Skeletal muscle satellite cell (primary cell): Measurements from ENCODE around the gene CALU.

Experiments used
- H3K27me3 ChIP-seq: 2 replicates; pipeline ENCODE4 v1.7.0; 2013; ENCODE audit warnings: low read length; ENCODE audit not compliant: control insufficient read depth, insufficient read depth
- H3K36me3 ChIP-seq: 2 replicates; pipeline ENCODE4 v1.7.0; 2013; ENCODE audit warnings: mild to moderate bottlenecking, control low read depth, low read length; ENCODE audit not compliant: insufficient read depth
- H3K4me1 ChIP-seq: 2 replicates; pipeline ENCODE4 v1.7.0; 2013; ENCODE audit warnings: low read length; ENCODE audit not compliant: control insufficient read depth, insufficient read depth
- H3K4me2 ChIP-seq: 2 replicates; pipeline ENCODE4 v1.7.0; 2013; ENCODE audit warnings: mild to moderate bottlenecking, low read length
- H3K4me3 ChIP-seq: 2 replicates; pipeline ENCODE4 v1.7.0; 2013; ENCODE audit warnings: low read length
- H3K9ac ChIP-seq: 2 replicates; pipeline ENCODE4 v1.7.0; 2013; ENCODE audit warnings: mild to moderate bottlenecking, low read depth, low read length, moderate library complexity
- H3K9me3 ChIP-seq: replicated peaks from 2 replicates; pipeline ENCODE4 v1.7.0; 2013; ENCODE audit warnings: mild to moderate bottlenecking, control low read depth, low read length

The CALU gene

DNA sequence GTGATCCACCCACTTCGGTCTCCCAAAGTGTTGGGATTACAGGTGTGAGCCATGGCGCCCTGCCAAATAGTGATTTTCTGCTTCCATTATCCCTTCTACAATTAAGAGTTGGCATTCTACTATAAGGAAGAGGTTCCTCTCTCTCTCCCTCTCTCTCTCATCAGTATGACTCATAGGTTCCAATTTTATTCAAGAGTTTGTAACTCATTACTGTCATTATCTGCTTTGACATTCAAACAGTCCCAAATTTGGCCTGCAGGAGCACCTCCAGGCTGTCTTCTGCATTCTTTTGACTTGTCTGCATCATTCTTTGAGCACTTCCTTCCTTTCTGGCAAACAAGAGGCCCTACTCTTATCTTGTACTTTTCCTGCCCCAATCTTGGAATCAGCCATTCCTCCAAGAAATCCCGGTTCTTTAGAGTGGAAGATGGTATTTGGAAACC is 33.2 kb upstream of the CALU start:
- no peaks in the 10 kb centered on the region for H3K36me3 ChIP-seq
- H3K4me1 ChIP-seq: no peaks in the 10 kb centered on the region
- no peak overlapping the region for H3K9ac ChIP-seq
- H3K9me3 ChIP-seq: no peaks in the 10 kb centered on the region
- H3K4me2 ChIP-seq: no peak overlapping the region
- peaks cover 7% of the 10 kb centered on the region for H3K27me3 ChIP-seq
- H3K4me3 ChIP-seq: no peak overlapping the region

DNA sequence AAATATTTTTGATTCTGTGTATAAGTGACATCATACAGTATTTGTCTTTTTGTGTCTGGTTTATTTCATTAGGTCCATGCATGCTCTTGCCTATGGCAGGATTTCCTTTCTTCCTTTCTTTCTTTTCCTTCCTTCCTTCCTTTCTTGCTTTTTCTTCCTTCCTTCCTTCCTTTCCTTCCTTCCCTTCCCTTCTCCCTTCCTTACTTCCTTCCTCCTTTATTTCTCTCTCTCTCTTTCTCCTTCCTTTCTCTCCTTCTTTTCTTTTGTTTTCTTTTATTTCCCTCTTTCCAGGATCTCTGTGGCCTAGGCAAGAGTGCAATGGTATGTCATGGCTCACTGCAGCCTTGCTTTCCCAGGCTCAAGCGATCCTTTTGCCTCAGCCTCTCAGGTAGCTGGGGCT is 31.4 kb upstream of the CALU start:
- Histone ChIP-seq H3K9ac (no peak overlapping the region), H3K9me3 (no peaks in the 10 kb centered on the region), H3K27me3 (peaks cover 7% of the 10 kb centered on the region), H3K4me3 (no peak overlapping the region), H3K4me2 (no peak overlapping the region), H3K4me1 (no peaks in the 10 kb centered on the region), H3K36me3 (no peaks in the 10 kb centered on the region)

DNA sequence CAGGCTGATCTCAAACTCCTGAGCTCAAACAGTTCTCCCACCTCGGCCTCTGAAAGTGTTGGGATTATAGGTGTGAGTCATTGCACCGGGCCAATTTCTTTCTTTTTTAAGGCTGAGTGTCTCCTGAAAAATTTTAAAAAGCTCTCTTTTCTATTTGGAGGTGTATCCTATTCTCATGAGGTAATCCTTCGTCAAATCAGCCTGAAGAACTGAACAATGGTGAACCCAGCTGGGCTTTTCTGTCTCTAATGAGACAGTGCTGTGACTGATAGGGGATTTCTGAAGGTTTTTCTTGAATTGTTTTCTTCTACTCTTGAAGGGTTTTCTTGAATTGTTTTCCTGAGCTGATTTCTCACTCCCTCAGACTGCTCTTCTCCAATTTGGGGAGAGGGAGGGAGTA is 30.9 kb upstream of the CALU start:
- Histone ChIP-seq H3K9ac (no peak overlapping the region), H3K4me3 (no peak overlapping the region), H3K36me3 (no peaks in the 10 kb centered on the region)

DNA sequence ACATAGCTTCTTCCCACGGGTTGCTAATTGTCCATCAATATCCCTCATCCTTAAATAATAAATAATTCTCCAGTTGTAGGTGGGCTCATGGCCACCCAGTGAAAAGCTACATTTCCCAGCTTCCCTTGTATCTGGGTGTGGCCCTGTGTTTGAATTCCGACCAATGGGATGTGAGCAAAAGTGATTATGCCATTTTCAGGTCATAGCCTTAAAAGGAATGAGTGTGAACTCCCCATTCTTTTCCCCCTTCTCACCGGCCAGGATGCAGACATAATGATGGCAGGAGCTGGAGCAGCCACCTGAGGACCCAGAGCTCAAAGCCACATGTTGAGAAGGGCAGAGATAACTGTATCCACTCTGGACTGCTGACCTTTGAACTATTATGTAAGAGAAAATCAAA is 30.3 kb upstream of the CALU start:
- Histone ChIP-seq H3K4me2 (no peak overlapping the region), H3K4me1 (no peaks in the 10 kb centered on the region), H3K27me3 (peaks cover 7% of the 10 kb centered on the region), H3K36me3 (no peaks in the 10 kb centered on the region), H3K9ac (no peak overlapping the region), H3K9me3 (no peaks in the 10 kb centered on the region), H3K4me3 (no peak overlapping the region)

More for the DNA sequence above, 30.9 kb upstream of the CALU start:
- Histone ChIP-seq H3K4me2 (no peak overlapping the region), H3K4me1 (no peaks in the 10 kb centered on the region), H3K9me3 (no peaks in the 10 kb centered on the region), H3K27me3 (peaks cover 7% of the 10 kb centered on the region)

DNA sequence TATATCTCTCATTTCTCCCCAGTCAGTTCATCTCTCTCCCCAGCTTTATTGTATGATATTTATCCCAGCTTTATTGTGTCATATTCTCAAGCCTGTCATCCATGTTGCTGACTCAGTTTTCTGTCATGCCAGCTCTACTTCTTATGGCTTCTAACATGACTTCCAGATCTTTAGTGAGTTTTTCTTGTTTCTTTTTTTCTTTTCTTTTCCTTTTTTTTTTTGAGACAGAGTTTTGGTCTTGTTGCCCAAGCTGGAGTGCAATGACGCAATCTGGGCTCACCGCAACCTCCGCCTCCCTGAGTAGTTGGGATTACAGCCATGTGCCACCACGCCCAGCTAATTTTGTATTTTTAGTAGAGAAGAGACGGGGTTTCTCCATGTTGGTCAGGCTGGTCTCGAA is 28.7 kb upstream of the CALU start:
- Histone ChIP-seq H3K9ac (no peak overlapping the region), H3K9me3 (no peaks in the 10 kb centered on the region), H3K4me2 (no peak overlapping the region), H3K36me3 (no peaks in the 10 kb centered on the region), H3K27me3 (peaks cover 8% of the 10 kb centered on the region), H3K4me1 (no peaks in the 10 kb centered on the region), H3K4me3 (no peak overlapping the region)

DNA sequence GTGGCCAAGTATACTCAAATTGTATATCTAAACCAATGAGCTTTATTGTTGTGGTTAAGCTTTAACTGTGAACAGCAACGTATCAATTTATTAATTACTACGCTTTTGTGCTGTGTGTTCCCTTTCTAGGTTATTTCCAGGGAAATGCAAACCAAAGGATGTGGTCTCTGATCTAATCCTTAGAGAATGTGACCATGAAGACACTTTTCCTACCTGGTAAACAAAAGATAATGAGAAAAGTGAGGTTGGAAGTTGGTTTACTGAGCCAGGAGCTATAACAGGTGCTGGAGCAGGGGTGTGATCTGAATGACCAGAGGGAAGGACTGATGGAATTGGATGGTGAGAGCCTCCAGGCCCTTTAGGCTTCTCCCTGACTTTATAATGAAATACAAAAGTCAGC is 25.4 kb upstream of the CALU start:
- Histone ChIP-seq H3K36me3 (no peaks in the 10 kb centered on the region), H3K4me2 (no peak overlapping the region), H3K4me1 (no peaks in the 10 kb centered on the region), H3K27me3 (peaks cover 24% of the 10 kb centered on the region), H3K4me3 (no peak overlapping the region), H3K9ac (no peak overlapping the region), H3K9me3 (no peaks in the 10 kb centered on the region)

DNA sequence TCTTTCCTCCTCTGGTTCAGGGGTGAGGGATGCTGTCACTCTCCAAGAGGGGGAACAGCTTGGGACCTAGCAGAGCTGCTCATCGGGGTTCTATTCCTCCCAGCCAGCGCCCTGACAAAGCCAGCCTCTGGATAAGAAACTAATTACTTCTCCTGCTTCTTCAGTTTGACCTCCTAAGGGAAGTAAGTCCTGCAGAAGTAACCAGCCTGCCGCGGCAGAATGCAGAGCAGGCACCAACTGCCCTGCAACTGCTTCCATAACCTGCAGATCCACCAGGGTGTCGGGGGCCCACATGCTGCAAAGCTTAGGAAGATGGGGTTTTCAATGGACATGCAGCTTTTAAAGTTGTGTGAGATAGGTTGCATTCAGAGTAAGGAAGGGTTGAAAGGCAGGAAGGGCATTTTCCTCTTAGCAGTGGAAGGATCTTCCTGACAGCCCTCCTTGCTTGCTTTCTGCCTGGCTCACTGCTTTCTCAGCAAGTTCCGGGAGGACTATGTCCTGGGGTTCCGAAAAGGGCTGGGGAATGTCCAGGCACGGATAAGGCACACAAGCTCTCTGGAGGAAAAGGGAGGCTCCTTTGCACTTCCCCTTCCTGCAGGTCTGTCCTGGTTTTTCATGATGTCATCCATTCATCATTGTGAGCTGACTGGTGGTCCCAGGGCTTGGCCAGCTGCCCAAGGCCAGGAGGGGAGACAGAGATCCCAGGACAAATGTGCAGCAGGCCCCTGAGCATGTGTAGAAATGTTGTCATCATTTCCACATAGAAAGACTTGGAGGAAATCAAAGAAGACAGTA is 24.3 kb upstream of the CALU start:
- Histone ChIP-seq H3K4me3 (no peak overlapping the region), H3K9ac (no peak overlapping the region), H3K27me3 (peaks cover 24% of the 10 kb centered on the region), H3K36me3 (no peaks in the 10 kb centered on the region), H3K4me1 (no peaks in the 10 kb centered on the region), H3K9me3 (no peaks in the 10 kb centered on the region), H3K4me2 (no peak overlapping the region)

DNA sequence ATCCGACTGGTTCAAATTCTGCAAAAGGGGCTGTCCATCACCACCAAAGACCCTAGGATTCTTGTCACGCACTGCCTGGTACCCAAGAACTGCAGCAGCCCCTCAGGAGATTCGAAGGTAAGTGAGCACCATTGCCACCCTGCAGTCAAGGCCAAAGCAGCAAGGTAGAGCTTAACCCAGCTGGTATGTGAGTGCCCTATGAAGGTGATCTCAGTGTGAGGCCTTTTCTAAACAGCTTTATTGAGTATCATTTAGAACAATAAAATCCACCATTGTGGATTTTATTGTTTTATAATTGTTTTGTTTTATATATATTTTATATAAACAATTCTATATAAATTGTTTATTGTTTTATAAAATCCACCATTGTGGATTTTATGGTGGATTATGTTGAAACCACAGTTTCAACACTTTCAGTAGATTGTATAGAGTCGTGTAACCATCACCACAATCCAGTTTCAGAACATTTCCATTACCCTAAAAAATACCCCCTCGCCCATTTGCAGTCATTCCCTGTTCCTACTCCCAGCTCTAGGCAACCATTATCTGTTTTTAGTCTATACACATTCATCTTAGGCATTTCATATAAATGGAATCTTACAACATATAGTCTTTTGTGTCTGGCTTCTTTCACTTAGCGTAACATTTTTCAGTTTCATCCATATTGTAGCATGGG is 20.1 kb upstream of the CALU start:
- no peak overlapping the region for H3K9ac ChIP-seq
- H3K9me3 ChIP-seq: no peaks in the 10 kb centered on the region
- no peaks in the 10 kb centered on the region for H3K4me1 ChIP-seq
- H3K4me3 ChIP-seq: no peak overlapping the region
- H3K36me3 ChIP-seq: no peaks in the 10 kb centered on the region
- peaks cover 24% of the 10 kb centered on the region for H3K27me3 ChIP-seq
- no peak overlapping the region for H3K4me2 ChIP-seq

DNA sequence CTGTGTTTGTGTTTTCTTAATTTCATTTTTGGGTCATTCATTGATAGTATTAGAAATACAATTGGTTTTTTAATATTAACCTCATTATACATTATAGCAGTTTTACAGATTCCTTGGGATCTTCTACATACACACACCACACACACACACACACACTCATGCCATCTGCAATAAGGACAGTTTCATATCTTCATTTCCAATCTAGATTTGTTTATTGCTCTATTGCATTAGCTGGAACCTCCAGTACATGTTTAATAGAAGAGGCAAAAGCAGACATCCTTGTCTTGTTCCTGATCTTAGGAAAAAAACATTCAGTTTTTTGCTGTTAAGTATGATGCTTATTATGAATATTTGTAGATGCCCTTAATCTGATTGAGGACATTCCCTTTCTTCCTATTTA is 17.8 kb upstream of the CALU start:
- H3K9ac ChIP-seq: no peak overlapping the region
- no peak overlapping the region for H3K4me2 ChIP-seq
- H3K36me3 ChIP-seq: no peaks in the 10 kb centered on the region
- no peak overlapping the region for H3K4me3 ChIP-seq
- H3K4me1 ChIP-seq: no peaks in the 10 kb centered on the region
- H3K9me3 ChIP-seq: no peaks in the 10 kb centered on the region
- H3K27me3 ChIP-seq: peaks cover 15% of the 10 kb centered on the region

DNA sequence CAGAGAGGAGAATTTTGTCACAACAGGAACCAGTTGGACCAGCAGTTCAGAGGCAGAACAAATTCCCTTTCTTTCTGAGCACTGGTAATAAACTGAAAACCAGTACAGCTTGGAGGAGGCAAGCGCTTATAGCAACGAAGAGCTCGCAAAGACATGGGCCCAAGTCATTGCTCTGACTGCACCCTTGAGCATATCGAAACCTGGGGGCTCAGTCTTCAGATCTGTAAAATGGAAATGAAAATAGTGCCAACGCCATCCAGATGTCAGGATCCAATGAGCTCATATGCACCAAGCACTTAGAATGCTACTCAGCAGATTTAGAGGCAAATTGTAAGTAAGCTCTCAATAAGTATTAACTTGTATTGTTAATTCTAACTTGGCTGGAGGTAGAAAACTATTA is 14.4 kb upstream of the CALU start:
- Histone ChIP-seq H3K36me3 (no peaks in the 10 kb centered on the region), H3K4me1 (peaks cover 11% of the 10 kb centered on the region), H3K9ac (no peak overlapping the region), H3K4me2 (no peak overlapping the region), H3K27me3 (peaks cover 7% of the 10 kb centered on the region), H3K4me3 (no peak overlapping the region), H3K9me3 (no peaks in the 10 kb centered on the region)

DNA sequence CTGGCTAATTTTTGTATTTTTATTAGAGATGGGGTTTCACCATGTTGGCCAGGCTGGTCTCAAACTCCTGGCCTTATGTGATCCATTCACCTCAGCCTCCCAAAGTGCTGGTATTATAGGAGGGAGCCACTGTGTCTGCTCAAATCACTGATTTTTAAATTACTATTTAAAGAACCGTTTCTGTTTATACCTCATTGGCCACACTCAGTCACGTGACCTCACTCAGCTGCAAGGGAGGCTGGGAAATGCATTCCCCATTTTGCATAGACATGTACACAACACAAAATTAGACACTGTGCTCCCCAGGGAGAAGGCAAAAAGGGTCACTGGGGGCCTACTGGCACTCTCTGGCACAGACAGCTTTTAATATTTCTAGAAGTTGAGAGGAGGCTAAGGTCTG is 13.6 kb upstream of the CALU start:
- H3K9me3 ChIP-seq: no peaks in the 10 kb centered on the region
- H3K27me3 ChIP-seq: peaks cover 7% of the 10 kb centered on the region
- no peak overlapping the region for H3K4me3 ChIP-seq
- no peak overlapping the region for H3K4me2 ChIP-seq
- peaks cover 11% of the 10 kb centered on the region for H3K4me1 ChIP-seq
- H3K36me3 ChIP-seq: no peaks in the 10 kb centered on the region
- no peak overlapping the region for H3K9ac ChIP-seq
